Cardiac muscle cell (in vitro differentiated cells and primary cell): ENCODE results near the gene TTC24. TPM values are rescaled to one million over a fixed set of nuclear protein-coding genes. Genes with fewer than 3 reads are reported as not detected.

Experiments used
- DNase-seq, 2 donors: peaks; one replicate each; pipeline versions ENCODE4 v3.0.0 to v3.0.0-alpha.2; 2010 to 2017; ENCODE audit warnings: low read depth in 1 of 2, low spot score in 1 of 2
- H3K27ac ChIP-seq: fragments of 200-600 bp; sonication (generic); 2 replicates; pipeline ENCODE4 v1.5.1; 2016
- H3K27me3 ChIP-seq: fragments of 200-600 bp; sonication (generic); 2 replicates; pipeline ENCODE4 v1.6.0; 2016; ENCODE audit warnings: control low read depth
- H3K36me3 ChIP-seq: fragments of 200-600 bp; sonication (generic); 2 replicates; pipeline ENCODE4 v1.5.1; 2016; ENCODE audit warnings: control low read depth
- H3K4me1 ChIP-seq: fragments of 200-600 bp; sonication (generic); 2 replicates; pipeline ENCODE4 v1.8.1; 2017; ENCODE audit warnings: low read depth, mild to moderate bottlenecking, mixed run types
- H3K4me3 ChIP-seq: fragments of 200-600 bp; sonication (generic); 2 replicates; pipeline ENCODE4 v1.5.1; 2016; ENCODE audit warnings: mild to moderate bottlenecking
- H3K9me3 ChIP-seq: fragments of 200-600 bp; sonication (generic); 2 replicates; pipeline ENCODE4 v1.5.1; 2017; ENCODE audit warnings: low read depth, mild to moderate bottlenecking, control low read depth
- polyA plus RNA-seq: library from polyadenylated mRNA; unstranded; fragments of >200 nt; fragmentation: Nextera tagmentation; extraction: Ambion mirVana; gene quantifications from 2 replicates; pipeline ENCODE4 v1.2.1, GENCODE V29; 2016
- total RNA-seq: library from RNA; depleted of rRNA; stranded (reverse); fragments of >200 nt; gene quantifications from 2 replicates; pipeline ENCODE4 v1.2.3, GENCODE V29; 2016
- TF ChIP-seq, protein P1 (sequence below): IDR thresholded peaks from 2 replicates; pipeline ENCODE4 v1.5.1; 2012; ENCODE audit warnings: low read depth, mild to moderate bottlenecking, low read length

TTC24 gene
- 0.15 and 0.18 TPM in 2 replicates for total RNA-seq
- polyA plus RNA-seq = 1.1 TPM in 1 of 2 replicates, not detected in the other

DNA sequence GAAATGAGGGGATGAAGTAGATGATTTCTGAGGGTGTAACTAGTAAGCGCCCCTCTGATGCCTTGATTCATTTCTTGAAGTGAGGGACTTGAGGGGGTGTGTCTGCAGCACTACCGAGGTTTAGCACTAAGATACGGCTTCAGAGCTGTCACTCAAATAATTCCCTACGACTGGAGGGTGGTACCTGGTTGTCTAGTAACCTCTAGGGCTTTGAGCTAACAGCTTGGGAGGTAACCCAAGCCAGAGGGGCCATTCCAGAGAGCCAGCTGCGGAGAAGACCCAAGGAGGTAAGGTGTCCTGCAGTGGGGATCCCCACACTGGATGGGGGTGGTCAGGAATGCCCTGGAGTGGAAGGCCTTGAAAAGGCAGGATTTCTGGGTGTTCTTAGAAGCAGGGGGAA, at the start of gene TTC24:
Gene TTC24 (plus strand): TSS at position 252 of the 400 bp plus-strand sequence. CDS start 1,642 bp downstream, outside the sequence.
- no peaks in the 10 kb centered on the region for H3K9me3 ChIP-seq
- H3K4me1 ChIP-seq = peaks cover 8% of the 10 kb centered on the region
- TF ChIP-seq, protein P1, sequence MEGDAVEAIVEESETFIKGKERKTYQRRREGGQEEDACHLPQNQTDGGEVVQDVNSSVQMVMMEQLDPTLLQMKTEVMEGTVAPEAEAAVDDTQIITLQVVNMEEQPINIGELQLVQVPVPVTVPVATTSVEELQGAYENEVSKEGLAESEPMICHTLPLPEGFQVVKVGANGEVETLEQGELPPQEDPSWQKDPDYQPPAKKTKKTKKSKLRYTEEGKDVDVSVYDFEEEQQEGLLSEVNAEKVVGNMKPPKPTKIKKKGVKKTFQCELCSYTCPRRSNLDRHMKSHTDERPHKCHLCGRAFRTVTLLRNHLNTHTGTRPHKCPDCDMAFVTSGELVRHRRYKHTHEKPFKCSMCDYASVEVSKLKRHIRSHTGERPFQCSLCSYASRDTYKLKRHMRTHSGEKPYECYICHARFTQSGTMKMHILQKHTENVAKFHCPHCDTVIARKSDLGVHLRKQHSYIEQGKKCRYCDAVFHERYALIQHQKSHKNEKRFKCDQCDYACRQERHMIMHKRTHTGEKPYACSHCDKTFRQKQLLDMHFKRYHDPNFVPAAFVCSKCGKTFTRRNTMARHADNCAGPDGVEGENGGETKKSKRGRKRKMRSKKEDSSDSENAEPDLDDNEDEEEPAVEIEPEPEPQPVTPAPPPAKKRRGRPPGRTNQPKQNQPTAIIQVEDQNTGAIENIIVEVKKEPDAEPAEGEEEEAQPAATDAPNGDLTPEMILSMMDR = no peak
- no peaks in the 10 kb centered on the region for H3K27me3 ChIP-seq
- no peak within 1 kb of the TSS for H3K27ac ChIP-seq
- DNase-seq = no peak
- no peak within 1 kb of the TSS for H3K4me3 ChIP-seq
- no peaks in the 10 kb centered on the region for H3K36me3 ChIP-seq

DNA sequence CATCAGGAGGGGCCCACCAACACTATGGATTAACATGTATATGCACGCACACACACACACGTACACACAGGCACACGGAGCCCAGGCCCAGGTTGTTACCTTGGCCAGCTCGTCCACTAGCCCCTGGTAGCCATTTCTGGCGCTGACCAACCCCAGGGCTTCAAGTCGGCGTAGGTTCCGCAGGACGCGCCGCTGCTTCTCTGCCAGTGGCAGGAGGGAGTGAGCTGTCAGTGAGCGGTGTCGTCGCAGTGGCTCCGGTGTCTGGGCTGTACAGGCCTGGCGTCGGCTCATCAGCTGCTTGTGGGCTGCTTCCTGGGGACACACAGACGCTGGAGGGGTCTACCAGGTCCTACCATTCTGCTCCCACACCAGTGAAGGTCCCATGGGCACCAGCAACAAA, 49.5 kb upstream of the TTC24 start:
- H3K9me3 ChIP-seq = no peaks in the 10 kb centered on the region
- TF ChIP-seq, protein P1 = no peak
- no peak overlapping the region for H3K27ac ChIP-seq
- no peaks in the 10 kb centered on the region for H3K36me3 ChIP-seq
- H3K4me1 ChIP-seq = peaks cover 7% of the 10 kb centered on the region
- DNase-seq = no peak
- no peaks in the 10 kb centered on the region for H3K27me3 ChIP-seq
- no peak overlapping the region for H3K4me3 ChIP-seq

DNA sequence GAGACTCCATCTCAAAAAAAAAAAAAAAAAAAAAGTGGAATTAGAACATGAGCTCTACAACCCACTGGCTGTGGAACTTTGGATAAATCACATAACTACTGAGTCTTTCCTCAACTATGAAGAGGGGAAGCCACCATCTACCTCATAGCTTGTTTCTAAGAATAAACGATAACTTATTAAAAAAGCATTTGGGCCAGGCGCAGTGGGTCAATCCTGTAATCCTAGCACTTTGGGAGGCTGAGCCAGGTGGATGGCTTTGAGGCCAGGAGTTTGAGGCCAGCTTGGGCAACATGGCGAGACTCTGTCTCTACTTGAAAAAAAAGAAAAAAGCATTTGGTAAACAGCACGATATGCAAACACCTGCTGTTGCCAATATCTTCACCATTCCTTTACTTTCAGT, 47.1 kb upstream of the TTC24 start:
- no peaks in the 10 kb centered on the region for H3K4me1 ChIP-seq
- no peaks in the 10 kb centered on the region for H3K36me3 ChIP-seq
- no peak for DNase-seq
- TF ChIP-seq, protein P1 = no peak
- no peak overlapping the region for H3K27ac ChIP-seq
- H3K4me3 ChIP-seq = no peak overlapping the region
- H3K9me3 ChIP-seq = no peaks in the 10 kb centered on the region
- no peaks in the 10 kb centered on the region for H3K27me3 ChIP-seq

DNA sequence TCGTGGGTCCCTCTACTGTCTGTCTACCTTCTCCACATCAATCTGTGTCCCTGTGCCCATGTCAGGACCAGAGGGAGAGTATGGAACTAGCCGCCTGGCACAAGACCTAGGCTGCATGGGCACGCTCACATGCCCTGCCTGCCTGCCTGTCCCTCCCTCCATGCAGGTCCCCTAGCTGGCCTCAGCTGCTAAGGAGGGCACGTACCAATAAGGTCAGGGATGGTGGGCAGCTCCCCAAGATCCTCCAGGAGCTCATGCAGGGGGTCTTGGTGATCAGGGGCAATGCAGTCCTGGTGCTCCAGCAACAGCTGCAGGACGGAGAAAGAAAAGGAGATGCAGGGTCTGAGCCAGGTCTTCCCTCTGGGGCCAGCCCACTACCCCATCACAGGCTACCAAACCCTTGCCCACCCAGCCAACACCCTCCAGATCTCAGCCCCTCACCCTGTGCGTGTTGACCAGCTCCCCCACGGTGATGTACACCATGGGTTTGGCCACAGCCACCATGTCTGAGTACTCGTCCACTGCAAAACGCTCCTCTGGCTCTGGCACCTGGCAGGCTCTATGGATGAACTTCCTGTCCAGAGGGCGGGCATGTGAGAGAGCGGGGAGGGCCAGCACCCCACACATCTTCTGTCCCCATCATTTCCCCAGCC, 45.8 kb upstream of the TTC24 start:
- no peaks in the 10 kb centered on the region for H3K9me3 ChIP-seq
- no peak overlapping the region for H3K4me3 ChIP-seq
- H3K27me3 ChIP-seq = no peaks in the 10 kb centered on the region
- H3K4me1 ChIP-seq = no peaks in the 10 kb centered on the region
- DNase-seq = no peak
- TF ChIP-seq, protein P1 = no peak
- H3K27ac ChIP-seq = no peak overlapping the region
- no peaks in the 10 kb centered on the region for H3K36me3 ChIP-seq

DNA sequence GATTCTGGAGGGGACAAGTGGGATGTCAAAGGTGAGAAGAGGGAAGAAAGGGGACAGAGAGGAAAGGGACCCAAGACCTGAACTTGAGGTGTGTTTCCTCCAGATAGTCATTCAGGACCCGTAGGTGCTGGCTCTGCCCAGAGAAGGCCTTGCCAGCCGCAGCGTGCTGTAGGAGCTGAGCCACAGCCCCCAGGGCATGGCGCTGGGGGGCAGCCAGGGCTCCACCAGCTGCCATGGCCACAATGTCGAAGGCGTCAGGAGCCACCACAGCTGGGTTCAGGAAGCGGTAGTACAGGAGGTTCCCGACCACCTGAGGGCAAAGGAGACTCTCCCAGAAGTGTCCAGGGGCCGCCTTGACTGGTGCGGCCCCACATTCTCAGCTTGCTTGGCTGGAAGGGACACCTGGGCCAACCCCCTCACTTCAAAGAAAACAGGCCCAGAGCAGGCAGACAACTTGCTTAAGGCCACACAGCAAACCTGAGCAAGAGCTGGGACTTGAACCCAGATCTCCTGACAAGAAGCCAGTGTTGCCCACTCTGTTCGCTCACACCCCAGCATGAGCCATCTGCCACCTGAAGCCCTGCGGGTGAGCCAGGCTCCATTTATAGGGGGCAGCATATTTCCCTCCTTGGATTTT, 45.0 kb upstream of the TTC24 start:
- DNase-seq = no peak
- no peaks in the 10 kb centered on the region for H3K9me3 ChIP-seq
- no peaks in the 10 kb centered on the region for H3K4me1 ChIP-seq
- no peaks in the 10 kb centered on the region for H3K36me3 ChIP-seq
- no peak overlapping the region for H3K4me3 ChIP-seq
- TF ChIP-seq, protein P1 = no peak
- no peaks in the 10 kb centered on the region for H3K27me3 ChIP-seq
- H3K27ac ChIP-seq = no peak overlapping the region
